NCI-H1105 treated with DMSO at 0.1 percent for 48 hours (cell line): Measurements from ENCODE around the gene VPS13D.

Experiments
- DNase-seq: peaks from one replicate; lab custom pipeline; 2025; lab: John Stamatoyannopoulos, UW

Gene VPS13D

DNA sequence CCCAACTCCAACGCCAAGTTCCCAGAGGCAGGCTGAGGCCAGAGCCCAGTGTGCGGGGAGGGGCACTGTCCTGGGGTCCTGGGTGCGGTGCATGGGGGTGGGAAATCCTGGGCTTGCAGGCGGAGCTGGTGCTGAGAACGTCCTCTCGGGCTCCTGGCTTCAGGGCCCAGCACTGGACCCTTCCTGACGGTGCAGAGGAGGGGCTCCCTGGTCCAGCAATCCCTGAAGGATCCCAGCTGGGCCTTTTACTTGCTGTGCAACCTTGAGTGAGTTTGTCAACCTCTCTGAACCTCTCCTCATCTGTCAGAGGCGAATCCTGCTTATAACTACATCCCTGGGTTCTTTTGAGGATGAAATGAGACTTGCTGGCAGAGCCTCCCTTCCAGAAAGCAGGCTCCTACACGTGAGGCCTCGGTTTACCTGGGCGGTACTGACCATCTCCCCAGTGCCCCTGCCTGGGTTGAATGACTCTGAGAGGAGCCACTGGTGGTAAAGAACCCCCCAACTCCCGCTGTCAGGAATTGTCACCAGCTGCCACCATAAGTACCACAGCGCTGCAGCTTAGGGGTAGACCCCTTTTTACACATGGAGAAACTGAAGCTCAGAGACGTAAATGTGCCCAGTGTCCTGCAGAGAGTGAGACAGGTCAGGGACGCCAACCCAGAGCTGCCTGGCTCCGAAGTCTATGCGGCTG is 310.9 kb downstream of the VPS13D start:
- DNase-seq: no peak

DNA sequence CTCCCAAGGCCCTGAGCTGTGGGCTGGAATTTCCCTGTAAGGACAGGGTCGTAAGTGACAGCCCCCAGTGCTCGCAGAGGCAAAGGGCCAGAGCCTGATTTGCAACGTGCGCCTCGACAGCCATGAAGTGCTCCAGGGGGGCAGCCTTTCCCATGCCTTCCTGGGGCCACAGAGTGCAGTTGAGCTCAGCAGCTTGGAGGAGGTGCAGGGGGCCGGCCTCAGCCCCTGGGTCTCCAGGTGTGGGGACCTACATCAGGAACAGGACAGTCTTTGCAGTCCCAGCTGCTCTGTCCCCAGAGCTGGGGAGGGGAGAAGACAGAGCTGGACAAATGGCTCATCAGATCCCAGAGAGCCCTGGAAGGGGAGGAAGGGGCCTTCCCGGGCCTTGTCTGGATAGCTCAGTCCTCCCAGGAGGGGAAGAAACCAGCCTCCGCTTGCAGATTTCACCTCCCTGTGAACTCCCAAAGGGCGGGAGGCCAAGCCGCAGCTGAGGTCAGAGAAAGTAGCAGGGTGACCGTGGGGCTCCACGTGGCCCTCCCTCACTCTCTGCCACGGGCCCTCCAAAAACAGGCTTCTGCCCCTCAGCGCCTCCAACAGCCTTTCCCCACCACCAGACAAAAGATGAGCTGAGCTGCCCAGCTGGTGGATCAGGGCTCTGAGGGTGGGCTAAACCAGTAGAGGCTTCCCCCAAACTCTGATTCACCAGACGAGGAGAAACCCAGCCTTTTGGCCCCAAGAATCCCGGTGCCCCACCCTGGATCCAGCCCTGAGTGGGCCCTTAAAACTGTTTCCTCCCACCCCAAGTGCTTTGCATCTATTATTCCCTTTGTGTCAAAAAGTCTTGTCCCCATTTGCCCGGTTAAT is 311.7 kb downstream of the VPS13D start:
- DNase-seq: no peak

DNA sequence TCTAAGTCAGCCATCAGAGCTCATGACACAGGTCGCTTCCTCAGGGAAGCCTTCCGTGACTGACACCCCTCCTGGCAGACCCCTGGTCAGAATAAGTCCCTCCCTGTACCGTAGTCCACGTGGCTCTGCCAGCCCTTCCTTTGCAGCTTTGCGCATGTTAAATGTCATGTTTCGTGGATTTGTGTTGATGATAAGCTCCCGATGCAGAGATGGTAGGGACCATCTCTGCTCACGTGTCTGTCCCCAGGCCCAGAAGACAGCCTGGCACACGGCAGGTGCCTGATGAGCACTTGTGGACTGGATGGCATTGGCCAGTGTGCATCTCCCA is 312.3 kb downstream of the VPS13D start:
- DNase-seq: no peak

DNA sequence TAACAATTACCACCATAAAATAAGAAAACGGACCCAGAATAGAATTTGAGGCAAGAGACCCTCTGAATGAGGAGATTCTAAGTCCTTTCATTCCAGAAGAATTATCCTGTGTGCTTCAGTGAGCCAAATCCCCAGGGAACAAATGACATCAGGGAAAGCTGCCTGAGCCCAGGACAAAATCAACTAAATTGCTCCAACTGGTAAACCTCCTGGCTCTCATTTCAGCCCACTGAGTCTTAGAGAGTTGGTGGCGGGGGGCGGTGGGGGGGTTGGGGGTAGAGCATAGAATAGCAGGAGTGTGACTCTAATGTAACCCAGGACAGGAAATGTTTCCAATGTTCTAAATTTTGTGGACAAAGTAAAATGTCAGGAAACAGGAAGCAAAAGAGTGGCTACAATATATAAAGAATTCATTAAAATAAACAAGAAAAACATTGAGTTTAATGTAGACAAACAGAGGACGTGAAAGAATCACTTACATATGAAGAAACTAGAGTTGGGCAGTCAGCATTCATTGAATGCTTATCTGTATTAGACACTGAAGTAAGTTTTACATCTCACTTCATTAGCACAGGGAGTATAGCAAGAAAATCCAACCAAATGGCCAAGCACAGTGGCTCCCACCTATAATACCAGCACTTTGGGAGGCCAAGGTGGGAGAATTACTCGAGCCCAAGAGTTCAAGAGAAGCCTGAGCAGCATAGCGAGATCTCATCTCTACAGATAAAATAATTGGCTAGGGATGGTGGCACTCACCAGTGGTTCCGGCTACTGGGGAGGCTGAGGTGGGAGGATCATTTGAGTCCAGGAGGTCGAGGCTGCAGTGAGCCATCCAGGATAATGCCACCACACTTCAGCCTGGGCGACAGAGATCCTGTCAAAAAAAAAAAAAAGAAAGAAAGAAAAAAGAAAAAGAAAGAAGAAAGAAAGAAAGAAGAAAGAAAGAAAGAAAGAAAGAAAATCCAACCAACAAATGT is 313.1 kb downstream of the VPS13D start:
- no peak for DNase-seq

DNA sequence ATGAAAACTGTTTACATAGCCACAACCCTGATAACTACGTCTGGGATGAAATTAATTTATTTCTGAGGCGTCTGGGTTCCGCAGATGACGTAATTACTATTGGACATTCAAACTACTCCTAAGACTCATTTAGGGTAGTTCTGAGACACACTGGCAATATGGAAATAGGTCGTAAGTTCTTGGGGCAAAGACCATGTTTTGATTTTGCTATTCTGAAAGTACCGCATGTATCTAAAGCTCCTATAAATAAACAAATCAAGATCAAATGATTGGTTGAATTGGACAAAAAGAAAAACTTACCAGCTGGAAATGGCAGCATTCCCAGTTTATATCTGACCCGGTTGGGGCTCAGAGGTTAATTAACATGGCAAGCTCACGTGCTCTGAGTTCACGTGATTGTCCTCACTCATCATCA is 313.9 kb downstream of the VPS13D start:
- no peak for DNase-seq

DNA sequence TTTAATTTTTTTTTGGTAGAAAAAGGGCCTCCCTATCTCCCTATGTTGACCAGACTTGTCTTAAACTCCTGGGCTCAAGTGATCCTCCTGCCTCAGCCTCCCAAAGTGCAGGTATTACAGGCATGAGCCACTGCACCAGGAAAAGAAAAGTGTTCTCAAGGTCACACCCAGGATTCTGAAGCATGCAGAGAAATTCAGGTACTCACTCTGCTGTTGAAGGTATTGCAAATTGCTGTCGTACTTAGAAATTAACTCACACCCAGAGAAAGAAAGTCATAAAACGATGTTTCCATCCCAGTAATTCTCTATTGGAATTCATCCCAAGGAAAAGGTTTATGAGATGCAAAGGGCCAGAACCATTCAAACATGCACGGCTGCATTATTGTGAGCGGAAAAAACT is 314.5 kb downstream of the VPS13D start:
- no peak for DNase-seq

DNA sequence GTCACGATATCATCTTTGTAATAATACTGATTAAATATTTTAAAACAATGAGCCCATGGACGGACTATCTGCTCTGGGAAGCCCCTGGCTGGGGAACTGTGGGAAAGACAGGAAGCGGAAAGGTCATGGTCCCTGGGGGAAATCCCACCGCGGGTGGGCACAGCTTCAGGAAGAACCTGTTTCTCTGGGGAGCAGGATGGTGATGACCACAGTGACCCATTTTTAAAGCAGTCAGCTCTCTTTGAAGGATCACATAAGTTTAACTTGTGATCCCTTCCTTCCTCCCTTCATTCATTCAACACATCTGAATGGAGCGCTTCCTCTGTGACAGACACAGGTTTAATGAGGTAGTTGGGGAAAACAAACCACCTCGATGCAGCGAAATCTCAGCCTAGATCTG is 315.2 kb downstream of the VPS13D start:
- DNase-seq: no peak

DNA sequence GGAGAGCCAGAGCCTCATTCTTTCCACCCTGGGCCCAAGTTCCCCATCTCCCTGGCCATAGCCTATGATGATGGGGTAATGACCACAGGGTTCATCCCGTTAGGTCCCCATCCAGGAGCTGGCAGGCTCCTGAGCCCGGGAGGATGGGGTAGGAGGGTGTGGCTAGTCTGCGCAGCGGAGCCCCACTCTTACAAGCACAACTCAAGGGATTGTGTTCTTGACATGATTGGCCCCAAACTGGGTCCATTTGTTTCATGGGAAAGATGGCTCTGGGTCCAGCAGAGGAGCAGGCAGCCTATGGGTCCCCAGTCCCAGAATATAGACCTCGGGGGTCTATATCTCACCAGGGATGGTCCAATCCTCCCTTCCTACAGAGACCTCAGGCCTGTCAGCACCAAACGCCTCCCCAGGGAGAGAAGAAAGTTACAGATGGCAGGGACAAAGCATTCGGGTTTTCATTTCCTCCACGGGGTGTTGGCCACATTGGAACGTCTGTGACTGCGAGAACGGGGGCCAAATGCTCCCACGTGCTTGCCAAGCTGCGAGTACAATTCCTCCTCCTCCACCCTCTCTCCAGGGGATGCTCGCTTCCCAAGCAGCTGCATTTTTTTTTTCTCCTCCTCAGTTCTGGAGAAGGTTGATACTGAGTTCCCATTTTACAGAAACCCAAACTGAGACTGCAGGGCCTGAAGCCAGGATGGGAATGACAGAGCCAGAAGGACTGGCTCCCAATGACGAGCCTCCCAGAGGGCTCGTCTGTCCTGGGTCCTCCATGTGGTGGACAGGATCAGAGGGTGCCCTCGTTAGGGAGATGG is 317.1 kb downstream of the VPS13D start:
- no peak for DNase-seq

DNA sequence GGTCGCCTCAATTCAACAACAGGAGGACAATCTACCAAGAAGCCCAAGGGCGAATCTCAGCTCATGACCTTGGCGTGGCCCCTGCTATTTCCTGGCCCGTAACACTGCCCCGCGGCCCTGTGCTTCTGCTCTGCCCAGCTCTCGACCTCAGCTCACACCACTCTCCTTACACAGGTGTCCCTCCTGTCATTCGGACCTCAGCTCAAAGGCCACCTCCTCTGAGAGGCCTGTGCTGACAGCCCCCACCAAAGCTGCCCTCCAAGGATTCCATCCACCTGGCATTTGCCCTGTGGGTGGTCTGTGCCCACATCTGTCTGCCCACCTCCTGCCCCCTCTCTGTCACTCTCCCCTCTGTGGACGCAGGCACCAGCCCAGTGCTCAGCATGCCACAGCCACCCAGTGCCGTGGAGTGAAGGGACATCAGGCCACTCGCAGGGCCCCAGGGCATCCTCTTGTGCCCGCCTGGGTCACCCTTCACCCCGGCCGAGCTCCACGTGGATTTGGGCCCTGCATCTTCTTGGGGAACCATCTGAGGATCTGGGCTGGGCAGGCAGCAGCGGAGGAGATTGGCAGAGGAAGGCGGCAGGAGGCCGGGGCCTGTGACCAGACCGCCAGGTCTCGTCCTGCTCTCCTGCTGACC is 317.9 kb downstream of the VPS13D start:
- no peak for DNase-seq

DNA sequence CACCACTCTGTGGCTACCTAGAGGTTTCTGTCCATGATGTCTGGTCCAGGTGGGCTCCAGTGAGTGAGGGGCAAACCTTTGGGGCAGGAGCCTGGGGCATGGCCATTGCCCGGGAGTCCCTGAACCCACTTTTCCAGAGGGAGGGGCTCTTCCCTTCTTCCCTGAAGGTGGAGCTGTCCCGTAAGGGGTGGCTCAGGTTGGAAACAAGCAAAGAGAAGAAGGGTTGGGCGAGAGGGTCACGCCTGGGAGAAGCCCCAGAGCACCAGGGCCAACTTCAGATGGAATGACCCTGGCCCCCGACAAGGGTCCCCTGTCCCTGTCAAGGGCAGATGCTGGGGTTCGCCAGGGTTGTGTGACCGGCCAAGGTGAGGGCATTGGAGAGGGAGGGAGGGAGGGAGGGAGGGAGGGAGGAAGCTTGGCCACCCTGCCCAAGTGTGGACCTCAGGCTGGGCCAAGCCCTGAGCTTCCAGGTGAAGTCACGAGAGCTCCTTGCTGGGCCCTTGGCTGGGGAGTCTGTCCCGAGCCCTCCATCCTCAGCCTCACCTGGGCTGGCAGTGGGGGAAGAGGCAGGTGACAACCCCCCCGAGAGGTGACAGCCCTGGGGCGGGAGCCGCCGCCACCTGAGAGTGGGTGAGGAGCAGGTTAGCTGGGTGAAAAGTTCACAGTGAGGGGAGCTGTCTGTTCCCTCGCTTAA is 318.6 kb downstream of the VPS13D start:
- DNase-seq: no peak

DNA sequence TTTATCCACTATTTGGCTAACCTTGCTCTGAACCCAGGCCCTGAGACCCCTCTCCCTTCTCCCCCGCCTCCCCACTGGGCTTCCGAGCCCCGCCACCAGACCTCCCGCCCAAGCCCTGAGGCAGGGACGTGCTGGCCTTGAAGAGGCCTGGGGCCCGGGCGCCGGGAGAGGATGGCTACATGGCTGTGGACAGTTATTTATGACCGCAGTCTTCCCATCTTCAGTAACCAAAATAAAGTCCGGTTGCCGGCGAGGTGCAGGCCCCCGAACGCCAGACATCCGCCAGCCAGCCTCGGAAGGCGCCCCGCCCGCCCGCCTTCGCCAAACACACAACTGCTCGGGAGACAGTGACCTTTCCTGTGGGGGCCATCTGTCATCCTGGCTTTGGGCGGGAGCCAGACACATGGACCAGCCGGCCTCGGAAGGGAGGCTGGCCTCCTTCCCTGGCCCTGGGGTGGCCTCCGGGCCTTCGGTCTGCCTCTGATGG is 319.2 kb downstream of the VPS13D start:
- no peak for DNase-seq

DNA sequence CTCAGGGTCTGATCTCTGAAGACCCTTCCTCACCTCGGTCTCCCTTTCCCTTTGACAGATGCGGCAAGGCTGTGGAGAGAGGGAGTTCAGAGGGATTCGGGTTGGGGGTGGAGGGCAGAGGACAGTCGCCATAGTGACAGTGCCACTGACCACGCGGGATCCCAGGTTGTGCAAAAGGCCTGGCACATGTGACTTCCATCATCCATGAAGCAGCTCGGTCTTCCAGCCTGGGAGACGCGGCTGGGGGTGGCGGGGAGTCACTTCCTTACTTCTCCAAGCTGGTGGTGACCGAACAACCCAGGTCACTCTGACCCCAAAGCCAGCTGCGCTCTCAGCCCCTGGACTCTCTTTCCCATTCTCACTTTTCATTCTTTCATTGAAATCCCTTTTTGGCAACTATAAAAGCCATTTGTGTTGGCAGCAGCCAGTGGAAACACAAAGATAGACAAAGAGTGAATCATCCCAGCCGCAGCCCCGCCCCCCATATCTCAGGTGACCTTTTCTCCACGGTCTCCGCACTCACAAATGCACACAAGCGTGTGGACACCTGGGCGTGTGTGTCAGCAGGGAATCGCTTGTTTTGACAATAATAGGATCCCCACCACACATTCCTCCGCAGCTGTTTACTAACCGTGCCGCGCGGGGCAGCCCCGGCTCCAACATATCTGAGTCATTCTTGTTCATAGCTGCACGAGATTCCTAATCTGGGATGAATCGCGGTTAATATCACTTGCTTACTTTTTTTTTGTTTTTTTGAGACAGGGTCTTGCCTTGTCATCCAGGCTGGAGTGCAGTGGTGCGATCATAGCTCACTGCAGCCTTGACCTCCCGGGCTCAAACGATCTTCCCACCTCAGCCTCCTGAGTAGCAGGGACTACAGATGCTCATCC is 319.9 kb downstream of the VPS13D start:
- DNase-seq: no peak

DNA sequence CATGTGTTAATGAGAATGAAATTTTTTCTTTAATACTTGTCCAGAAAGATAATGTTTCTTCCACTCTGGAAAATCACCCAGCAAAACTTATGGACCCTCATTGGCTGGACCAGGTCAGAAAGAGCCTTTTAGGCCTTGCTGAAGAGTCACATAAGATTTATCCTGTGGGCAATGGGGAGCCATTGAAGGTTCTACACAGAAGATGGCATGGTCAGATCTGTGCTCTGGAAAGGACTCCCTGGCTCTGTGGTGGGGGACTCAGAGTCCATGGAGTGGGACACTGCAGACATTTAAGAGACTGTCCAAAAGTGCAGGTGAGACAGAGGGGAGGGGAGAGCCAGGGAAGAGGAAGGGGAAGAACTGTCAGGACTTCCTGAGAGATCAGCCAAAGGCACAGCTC is 321.8 kb downstream of the VPS13D start:
- no peak for DNase-seq

DNA sequence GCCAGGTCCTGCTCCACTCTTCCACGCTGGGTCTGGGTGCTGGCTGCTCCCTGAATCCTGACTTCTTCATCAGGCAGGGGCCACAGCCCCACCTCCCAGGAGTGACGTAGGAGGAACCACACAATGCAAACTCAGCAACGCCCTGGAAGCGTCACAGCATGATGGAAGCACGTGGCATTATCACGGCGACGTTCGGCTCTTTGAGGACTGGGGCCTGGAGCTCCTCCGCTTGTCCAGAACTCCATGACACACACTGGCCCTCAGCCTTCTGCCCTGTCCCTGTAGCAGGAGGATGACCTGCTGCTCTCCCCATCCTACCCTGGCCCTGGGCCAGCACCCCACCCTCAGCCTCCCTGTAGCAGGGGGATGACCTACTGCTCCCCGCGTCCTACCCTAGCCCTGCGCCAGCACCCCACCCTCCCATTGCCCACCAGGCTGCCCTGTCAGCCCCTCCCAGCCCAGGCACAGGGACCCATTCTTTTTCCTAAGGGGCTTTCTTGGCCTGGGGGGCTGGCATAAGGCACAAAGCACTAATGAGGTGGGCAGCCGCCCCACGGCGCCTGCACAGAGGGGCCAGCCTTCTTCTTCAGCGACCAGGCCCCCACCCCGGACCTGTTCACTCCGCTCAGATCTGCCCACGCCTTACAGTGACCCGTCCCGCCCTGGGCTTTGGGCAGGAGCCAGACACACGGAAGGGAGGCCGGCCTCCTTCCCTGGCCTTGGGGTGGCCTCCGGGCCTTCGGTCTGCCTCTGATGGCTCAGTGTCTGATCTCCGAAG is 322.5 kb downstream of the VPS13D start:
- DNase-seq: no peak

DNA sequence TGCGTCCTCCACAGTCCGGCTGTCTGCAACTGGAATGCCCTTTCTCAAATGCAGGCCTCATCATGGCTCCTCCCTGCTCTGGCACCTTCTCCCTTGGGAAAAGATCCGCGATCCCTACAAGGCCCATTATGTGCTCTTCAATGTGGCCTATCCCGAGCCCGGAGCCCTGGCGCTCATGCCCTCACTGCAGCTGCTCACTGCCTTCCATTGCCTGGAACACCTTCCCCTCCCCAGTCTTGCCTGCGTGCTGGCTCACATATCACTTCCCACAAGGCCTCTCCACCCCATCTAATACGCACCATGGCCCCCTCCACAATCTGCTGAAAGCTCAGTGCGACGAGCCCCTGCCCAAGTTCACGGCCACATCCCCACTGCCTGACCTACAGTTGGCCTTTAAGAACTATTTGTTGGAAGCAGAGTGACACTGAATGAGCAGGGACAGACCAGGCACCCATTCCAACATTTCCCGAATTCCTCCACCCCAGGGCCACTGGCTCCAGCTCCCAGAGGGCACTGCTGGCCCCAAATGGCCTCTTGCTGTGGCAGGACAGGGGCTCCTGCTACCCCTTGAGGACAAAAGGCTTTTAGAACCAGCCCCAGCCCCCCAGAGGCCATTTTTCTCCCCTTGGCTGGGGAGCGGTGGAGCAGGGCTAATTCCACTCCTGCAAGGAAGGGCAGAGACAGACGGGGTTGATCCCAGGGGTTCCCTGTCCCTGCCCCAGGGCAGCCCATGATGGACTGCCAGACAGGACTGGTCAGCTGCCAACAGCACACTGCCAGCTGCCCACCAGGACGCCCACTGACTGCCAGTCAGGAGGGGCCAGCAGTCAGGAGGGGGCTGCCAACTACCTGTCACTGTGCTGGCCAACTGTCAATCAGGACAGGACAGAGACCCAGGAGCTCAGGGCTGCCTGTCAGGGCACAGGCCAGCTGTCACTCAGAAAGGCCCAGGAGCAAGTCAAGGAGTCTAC is 323.4 kb downstream of the VPS13D start:
- DNase-seq: no peak

DNA sequence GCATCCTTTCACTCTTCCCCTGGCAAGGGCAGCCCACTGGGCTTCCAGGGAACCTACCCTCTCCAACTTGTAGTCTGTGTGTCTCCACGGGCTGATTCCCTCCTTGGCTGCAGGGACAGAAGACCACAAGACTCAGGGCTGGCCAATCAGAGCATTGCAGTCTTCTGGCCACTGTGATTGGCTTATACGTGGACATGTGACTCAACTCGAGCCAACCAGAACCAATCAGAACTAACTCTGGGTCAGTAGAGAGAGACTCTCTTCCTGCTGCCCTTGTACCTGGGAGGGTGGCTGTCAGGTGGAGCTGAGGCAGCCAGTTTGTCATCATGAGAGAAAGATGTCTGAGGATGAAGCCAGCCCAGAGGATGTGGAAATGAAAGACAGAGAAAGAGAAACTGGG is 324.1 kb downstream of the VPS13D start:
- no peak for DNase-seq
